GM15510 (cell line): Measurements from ENCODE around the gene ALDH4A1.

Experiments used
- POLR2A ChIP-seq: IDR thresholded peaks from 3 replicates; pipeline ENCODE4 v1.6.1; 2011; ENCODE audit warnings: borderline replicate concordance; ENCODE audit not compliant: insufficient read length; ENCODE audit errors: extremely low read depth

ALDH4A1 gene

GRCh38 chr1:18881164-18881563 is 21.2 kb downstream of the ALDH4A1 start:
- TF ChIP-seq POLR2A: no peak

DNA sequence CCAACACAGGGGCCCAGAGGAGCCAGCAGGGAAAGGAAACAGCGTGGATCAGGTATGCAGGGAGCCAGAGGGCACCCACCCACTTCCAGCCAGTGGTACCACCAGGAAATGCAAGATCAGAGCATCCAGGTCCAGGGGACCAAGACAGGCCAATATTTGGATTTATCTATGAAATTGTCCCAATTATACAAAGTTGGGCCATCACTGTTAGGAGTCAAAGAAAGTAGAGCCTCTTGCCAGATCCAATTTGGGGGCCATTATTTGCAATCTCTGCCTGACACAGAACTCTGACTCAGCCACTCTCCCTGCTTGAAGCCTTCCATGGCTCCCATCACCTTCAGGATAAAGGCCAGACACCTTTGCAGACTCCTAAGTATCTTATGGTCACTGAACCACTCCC is 21.8 kb downstream of the ALDH4A1 start:
- no peak for TF ChIP-seq POLR2A

GRCh38 chr1:18879791-18880309 is 22.5 kb downstream of the ALDH4A1 start:
- no peak for TF ChIP-seq POLR2A

DNA sequence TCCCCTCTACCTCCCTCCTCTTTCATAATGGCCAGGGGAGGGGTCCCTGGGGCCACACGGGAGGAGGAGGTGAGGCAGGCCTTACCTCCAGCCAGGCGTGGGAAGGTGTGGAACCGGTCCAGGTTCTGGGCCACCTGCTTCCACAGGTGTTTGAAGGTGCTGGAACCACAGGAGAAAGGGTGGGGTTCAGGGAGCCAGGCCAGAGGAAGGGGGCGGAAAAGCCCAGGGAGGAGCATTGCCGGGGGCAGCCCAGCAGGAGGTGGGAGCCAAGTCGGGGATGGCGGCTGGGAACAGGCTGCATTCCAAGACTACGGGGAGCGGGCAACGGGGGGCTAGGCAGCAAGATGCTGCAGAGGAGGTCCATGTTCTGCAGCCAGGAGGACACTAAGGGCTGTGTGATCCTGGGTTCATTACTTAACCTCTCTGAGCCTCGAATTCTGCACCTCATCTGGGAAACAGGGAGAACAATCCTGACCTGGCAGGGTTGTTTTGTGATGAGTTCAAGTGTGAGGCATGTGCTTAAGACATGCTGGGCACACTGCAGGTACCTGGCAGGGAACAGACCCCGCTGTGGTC is 23.1 kb downstream of the ALDH4A1 start:
- no peak for TF ChIP-seq POLR2A

- no peak for TF ChIP-seq POLR2A
Observed at GRCh38 chr1:18878538-18879214, 23.7 kb downstream of the ALDH4A1 start.

DNA sequence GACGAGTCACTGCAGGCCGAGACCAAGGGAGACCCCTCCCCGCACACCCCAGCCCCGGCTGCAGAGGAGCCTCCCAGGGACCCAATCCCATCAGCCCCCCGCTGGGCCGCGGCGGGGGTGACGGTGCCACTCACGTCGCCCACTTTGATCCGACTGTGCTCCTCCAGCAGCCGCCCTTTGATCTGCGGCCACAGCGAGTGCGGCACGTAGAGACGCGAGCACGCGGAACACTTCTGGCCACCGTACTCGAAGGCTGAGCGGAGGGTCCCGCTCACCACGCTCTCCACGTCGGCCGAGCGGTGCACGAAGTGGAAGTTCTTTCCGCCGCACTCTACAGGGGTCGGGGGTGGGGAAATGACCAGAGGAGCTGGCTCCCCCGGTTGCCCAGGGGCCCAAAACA is 25.1 kb downstream of the ALDH4A1 start:
- TF ChIP-seq POLR2A: no peak

DNA sequence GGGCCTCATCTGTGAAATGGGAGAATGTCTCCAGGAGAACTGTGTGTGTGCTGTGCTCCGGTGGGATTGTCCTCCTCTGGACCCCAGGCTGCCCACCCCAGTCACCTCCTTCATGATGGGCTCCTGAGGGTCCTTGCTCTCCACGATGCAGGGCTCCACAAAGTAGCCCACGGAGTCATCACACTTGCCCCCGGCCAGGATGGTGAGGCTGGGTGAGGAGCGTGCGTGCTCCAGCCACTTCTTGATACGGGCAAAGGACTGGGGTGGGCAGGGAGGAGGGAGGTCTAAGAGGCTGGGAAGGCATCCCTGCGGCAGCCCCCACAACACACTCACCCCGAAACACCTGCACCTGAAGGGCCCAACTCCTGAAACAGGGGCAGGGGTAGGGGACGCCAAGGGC is 26.1 kb downstream of the ALDH4A1 start:
- TF ChIP-seq POLR2A: no peak

DNA sequence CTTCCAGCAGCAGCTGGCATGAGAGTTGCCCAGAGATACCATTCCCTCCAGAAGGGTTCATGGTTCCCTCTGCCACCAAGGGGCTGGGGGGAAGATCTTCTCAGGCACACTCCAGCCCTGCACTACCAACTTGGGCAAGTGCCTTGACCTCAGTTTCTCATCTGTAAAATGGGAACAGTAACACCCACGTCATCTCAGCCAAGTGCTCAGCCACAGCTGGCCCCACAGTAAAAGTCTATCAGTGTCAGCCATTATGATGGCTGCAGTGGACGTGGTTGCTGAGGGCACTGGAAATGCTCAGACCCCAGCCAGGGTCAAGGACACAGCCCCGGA is 26.6 kb downstream of the ALDH4A1 start:
- TF ChIP-seq POLR2A: no peak

DNA sequence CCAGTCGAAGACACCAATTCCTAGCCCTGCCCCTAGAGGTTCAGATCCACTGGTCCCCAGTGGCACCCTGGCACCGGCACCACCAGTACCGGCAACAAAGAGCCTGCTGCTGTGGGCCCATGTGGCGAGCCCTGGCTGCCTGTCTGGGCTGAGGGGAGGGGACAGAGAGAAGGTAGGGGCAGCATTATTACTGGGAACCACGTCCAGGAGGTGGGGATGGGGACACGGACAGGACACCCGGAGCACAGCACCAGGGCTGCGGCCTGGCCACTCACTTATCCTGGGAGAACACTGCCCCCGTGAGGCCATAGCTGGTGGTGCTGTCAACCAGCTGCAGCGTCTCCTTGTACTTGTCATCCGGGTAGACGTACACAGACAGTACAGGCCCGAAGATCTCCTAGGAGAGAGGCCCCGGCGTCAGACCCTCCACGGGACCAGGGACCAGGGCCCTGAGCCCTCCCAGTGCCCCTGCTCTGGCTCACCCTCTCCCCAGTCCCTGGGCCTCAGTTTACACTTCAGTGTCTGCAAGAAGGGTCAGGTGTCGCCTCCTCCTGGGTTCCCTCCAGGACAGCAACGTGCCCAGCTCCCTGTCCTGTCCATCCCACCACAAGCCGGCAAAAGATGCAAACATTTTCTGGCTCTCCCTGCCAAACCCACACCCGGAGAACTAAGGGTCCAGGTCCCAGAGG is 27.1 kb downstream of the ALDH4A1 start:
- no peak for TF ChIP-seq POLR2A

DNA sequence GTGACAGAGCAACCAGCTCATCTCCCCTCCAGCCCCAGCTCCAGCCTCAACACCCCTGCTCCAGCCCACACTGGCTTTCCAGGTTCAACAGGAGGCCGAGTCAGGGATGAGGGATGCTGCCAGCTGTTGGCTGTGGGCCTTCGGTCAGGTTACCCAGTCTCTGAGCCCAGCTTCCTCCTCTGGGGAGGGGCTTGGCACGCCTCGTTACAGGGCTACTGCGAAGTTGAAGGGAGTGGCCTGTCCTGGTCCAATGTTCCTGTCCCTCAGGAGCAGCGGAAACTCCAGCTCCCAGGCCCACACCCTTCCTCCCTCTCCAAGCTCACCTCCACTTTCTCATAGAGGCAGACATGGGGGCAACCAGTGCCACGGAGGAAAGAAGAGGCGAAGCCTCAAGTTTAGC is 27.8 kb downstream of the ALDH4A1 start:
- no peak for TF ChIP-seq POLR2A

GRCh38 chr1:18874036-18874435 is 28.3 kb downstream of the ALDH4A1 start:
- no peak for TF ChIP-seq POLR2A

- TF ChIP-seq POLR2A: no peak
Observed at GRCh38 chr1:18872071-18872611, 30.2 kb downstream of the ALDH4A1 start.

DNA sequence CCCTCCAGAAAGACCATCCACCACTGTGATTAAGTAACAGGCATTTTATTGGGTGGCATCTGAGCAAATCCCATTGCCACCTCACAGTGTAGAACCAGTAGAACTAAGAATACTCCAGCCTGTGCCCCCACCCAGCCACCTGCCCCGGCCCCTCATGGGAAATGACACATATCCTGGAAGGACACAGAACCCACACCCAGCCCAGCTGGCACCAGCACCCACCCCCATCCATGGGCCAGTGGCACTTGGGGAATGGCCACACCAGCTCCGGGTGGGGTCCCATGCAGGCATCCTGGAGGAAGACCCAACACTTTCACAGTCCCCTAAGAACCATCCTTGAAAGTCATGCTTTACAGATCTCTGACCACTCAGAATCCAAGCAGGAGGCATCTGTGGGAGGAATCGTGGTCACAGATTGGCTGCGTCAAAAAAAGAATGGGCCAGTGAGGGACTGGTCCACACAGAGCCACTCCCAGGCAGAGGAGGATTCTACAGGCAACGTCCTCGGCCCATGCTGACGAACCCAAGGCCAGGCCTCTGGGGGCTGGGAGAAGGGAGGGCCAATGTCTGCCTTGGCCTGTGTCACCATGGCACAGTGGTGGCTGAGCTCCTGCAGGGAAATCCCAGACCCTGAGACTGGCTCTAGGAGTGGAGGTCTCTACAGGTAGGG is 30.8 kb downstream of the ALDH4A1 start:
- no peak for TF ChIP-seq POLR2A

DNA sequence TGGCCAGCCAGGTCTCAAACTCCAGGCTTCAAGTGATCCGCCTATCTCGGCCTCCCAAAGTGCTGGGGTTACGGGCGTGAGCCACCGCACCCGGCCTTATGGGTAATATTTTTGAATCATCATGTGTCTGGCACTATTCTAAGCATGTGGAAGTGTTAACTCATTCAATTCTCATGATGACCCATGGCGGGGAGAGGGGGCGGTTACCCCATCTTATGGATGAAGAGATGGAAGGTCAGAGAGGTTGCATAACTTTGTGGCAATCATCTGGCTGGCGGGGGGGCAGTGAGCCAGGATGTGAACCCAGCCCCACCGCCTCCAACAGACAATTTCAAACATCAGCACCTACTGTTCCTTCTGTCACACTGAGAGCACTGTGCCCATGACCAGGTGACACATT is 31.4 kb downstream of the ALDH4A1 start:
- no peak for TF ChIP-seq POLR2A
